ENCODE measurements around the gene PAX5. TPM values are rescaled to one million over a fixed set of nuclear protein-coding genes. Genes with fewer than 3 reads are reported as not detected.
"Not testable (repeated sequence)": the region's sequence is repeated elsewhere in the genome, so short reads cannot be mapped to it uniquely, and the experiment has no call there.

The PAX5 gene
- total RNA-seq = under 1 TPM; 0.46 to 0.59 TPM
- long read RNA-seq = 0 reads

GRCh38 chr9:37033682-37034304 is at the start of gene PAX5:
Gene PAX5, minus strand, starts transcription at chr9:37034268. Its CDS starts 237 bp downstream, at chr9:37034031.
- intact Hi-C loops (cut with DNase I, micrococcal nuclease) = loop anchor here in 1 of 2 donors (10.0 kb wide), 1 partner anchor 49 kb away; no protein-coding TSS in a partner anchor
- no peak for ATAC-seq
- DNase-seq = no peak

GRCh38 chr9:37083654-37084053 is 49.6 kb upstream of the PAX5 start:
- ATAC-seq = no peak
- DNase-seq = no peak
- intact Hi-C loops (cut with DNase I, micrococcal nuclease) = no loop called here

- no peak for DNase-seq
- intact Hi-C loops (cut with DNase I, micrococcal nuclease) = no loop called here
- ATAC-seq = no peak
Observed at GRCh38 chr9:37082214-37082765, 48.2 kb upstream of the PAX5 start.

GRCh38 chr9:37081507-37081906 is 47.4 kb upstream of the PAX5 start:
- ATAC-seq; DNase-seq; intact Hi-C loops (cut with DNase I, micrococcal nuclease): not testable (repeated sequence)

GRCh38 chr9:37080165-37080628 is 46.1 kb upstream of the PAX5 start:
- intact Hi-C loops (cut with DNase I, micrococcal nuclease) = not testable (repeated sequence)
- DNase-seq = peak; percentile 28 to 61
- peak; percentile 48 for ATAC-seq

- ATAC-seq (peak; percentile 97), DNase-seq (peak; percentile 95)
- intact Hi-C loops (cut with DNase I, micrococcal nuclease) = no loop called here
Observed at GRCh38 chr9:37079370-37080164, 45.5 kb upstream of the PAX5 start.

- intact Hi-C loops (cut with DNase I, micrococcal nuclease); ATAC-seq; DNase-seq: not testable (repeated sequence)
Observed at GRCh38 chr9:37074790-37075189, 40.7 kb upstream of the PAX5 start.

- no peak for ATAC-seq
- intact Hi-C loops (cut with DNase I, micrococcal nuclease) = no loop called here
- no peak for DNase-seq
Observed at GRCh38 chr9:37066139-37066725, 32.2 kb upstream of the PAX5 start.

- DNase-seq = no peak
- ATAC-seq = no peak
- intact Hi-C loops (cut with DNase I, micrococcal nuclease) = no loop called here
Observed at GRCh38 chr9:37062336-37062735, 28.3 kb upstream of the PAX5 start.

GRCh38 chr9:37061768-37062167 is 27.7 kb upstream of the PAX5 start:
- ATAC-seq (no peak), DNase-seq (no peak)
- intact Hi-C loops (cut with DNase I, micrococcal nuclease) = no loop called here

GRCh38 chr9:37060833-37061232 is 26.8 kb upstream of the PAX5 start:
- DNase-seq (no peak), ATAC-seq (no peak)
- intact Hi-C loops (cut with DNase I, micrococcal nuclease) = no loop called here

GRCh38 chr9:37056046-37056920 is 22.2 kb upstream of the PAX5 start:
- DNase-seq = no peak
- intact Hi-C loops (cut with DNase I, micrococcal nuclease) = no loop called here

GRCh38 chr9:37054363-37054720 is 20.3 kb upstream of the PAX5 start:
- DNase-seq; intact Hi-C loops (cut with DNase I, micrococcal nuclease); ATAC-seq: not testable (repeated sequence)

More at GRCh38 chr9:37056046-37056920, 22.2 kb upstream of the PAX5 start:
- ATAC-seq = no peak

GRCh38 chr9:37053684-37054362 is 19.8 kb upstream of the PAX5 start:
- DNase-seq (no peak), ATAC-seq (no peak)
- intact Hi-C loops (cut with DNase I, micrococcal nuclease) = no loop called here

GRCh38 chr9:37046683-37047082 is 12.6 kb upstream of the PAX5 start:
- ATAC-seq (no peak), DNase-seq (no peak)
- intact Hi-C loops (cut with DNase I, micrococcal nuclease) = no loop called here

- no peak for DNase-seq
- intact Hi-C loops (cut with DNase I, micrococcal nuclease) = no loop called here
- ATAC-seq = no peak
Observed at GRCh38 chr9:37042421-37042820, 8.4 kb upstream of the PAX5 start.

GRCh38 chr9:37040508-37041127 is 6.5 kb upstream of the PAX5 start:
- intact Hi-C loops (cut with DNase I, micrococcal nuclease) = no loop called here
- DNase-seq (no peak), ATAC-seq (no peak)

Measured in left colon (tissue), 2 donors.